GM21576 (cell line): ENCODE results near the gene TOLLIP.
"Not testable (repeated sequence)": the region's sequence is repeated elsewhere in the genome, so short reads cannot be mapped to it uniquely, and the experiment has no call there.

Experiments used
- ATAC-seq: cut with Tn5 transposase; IDR thresholded peaks from one replicate; pipeline ENCODE4 v1.9.1; 2021; ENCODE audit warnings: mild to moderate bottlenecking, moderate library complexity; ENCODE audit not compliant: unreplicated experiment

Gene TOLLIP

DNA sequence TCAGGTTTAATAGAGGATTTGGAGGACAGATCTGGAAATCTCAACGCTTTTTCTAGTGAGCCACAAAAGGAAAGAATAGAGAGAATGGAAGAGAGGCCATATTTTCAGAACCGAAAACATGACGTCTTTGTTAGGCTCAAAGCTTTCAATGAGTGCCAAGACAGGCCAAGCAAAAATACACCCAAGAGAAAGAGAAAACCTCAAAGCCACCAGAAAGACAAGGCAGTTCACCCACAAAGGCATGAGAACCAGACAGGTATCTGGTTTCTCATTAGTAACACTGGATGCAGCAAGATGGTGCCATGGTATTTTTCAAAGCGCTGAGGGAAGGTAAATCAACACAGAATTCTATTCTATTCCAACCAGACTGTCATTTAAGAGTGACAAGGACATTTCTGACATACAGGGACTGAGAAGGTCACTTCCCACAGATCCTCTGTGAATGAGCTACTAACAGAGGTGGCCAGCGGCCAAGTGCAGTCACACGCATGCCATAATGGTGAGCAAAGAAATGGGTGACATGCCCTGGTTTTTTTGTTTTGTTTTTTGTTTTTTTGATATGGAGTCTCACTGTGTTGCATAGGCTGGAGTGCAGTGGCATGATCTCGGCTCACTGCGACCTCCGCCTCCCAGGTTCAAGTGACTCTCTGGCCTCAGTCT, 41.9 kb downstream of the TOLLIP start:
- no peak for ATAC-seq

DNA sequence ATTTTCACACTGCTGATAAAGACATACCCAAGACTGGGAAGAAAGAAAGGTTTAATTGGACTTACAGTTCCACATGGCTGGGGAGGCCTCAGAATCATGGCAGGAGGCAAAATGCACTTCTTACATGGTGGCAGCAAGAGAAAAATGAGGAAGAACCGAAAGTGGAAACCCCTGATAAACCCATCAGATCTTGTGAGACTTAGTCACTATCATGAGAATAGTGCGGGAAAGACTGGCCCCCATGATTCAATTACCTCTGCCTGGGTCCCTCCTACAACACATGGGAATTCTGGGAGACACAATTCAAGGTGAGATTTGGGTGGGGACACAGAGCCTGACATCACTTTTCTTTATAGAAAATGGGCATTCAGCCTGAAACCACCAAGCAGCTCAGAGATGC, 42.5 kb downstream of the TOLLIP start:
- ATAC-seq: not testable (repeated sequence)

DNA sequence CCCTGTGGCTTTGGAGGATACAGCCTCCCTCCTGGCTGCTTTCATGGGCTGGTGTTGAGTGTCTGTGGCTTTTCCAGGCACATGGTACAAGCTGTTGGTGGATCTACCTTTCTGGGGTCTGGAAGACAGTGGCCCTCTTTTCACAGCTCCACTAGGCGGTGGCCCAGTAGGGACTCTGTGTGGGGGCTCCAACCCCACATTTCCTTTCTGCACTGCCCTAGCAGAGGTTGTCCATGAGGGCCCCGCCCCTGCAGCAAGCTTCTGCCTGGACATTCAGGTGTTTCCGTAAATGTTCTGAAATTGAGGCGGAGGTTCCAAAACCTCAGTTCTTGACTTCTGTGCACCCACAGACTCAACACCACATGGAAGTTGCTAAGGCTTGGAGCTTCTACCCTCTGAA, 44.0 kb downstream of the TOLLIP start:
- not testable (repeated sequence) for ATAC-seq

DNA sequence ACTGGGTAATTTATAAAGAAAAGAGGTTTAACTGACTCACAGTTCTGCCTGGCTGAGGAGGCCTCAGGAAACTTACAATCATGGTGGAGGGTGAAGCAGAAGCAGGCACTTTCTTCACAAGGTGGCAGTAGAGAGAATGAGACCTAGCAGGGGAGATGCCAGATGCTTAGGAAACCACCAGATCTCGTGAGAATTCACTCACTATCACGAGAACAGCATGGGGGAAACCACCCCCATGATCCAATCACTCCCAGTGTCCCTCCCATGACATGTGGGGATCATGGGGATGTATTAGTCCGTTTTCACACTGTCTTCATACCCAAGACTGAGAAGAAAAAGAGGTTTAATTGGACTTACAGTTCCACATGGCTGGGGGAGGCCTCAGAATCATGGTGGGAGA, 45.0 kb downstream of the TOLLIP start:
- ATAC-seq: not testable (repeated sequence)

DNA sequence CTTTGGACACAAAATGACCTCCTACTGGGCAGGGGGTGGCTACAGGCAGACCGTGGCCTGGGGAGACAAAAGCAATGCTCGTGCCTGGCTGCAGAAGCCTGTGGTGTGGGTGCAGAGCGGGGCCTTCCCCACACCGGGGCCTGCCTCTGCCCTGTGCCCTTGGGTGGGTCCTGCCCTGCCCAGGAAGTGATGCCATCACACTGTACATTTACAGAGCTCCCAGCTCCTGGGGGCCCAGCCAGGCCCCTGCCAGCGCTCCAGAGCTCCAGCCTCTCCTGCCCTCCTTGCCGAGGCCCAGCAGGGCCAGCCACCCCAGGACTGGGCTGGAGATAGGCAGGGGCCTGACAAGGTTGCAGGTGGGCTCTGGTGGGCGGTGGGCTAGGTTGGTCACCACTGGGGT, 46.4 kb downstream of the TOLLIP start:
- peak; percentile 7 for ATAC-seq

DNA sequence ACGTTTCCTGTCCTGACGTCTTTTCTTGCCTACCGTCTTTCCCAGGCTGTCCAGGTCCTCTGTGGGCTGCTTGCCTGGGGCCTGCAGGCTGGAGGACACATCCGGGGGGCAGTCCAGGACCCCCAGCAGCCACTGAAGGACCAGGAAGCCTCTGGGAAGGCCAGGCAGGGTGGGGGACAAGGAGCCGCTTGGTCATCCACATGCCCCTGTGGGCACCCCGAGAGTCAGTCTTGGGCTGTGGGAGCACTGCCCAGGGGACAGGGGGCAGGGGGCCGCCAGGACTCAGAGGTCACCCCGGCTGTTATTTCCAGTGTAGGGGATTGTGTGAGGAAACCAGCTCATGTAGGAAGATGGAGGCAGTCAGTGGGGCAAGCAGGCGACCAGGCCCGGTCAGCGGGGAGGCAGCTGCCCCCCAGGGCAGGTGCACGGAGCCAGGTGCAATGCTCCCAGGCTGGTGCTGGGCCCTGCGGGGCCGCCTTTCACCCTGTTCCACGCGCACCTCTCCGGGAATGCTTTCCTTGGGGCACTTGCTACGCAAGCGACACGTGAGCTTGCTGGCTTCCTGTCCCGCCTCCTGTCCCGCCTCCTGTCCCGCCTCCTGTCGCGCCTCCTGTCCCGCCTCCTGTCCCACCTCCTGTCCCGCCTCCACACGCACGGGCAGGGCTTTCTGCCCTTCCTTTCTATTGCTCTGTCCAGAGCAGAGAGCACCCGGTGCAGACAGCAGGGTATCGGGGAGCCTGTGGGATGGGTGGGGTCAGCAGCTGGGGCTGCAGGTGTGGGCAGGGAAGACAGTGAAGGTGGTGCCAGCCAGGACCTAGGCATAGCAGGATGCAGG, 47.0 kb downstream of the TOLLIP start:
- ATAC-seq: peak; percentile 89

DNA sequence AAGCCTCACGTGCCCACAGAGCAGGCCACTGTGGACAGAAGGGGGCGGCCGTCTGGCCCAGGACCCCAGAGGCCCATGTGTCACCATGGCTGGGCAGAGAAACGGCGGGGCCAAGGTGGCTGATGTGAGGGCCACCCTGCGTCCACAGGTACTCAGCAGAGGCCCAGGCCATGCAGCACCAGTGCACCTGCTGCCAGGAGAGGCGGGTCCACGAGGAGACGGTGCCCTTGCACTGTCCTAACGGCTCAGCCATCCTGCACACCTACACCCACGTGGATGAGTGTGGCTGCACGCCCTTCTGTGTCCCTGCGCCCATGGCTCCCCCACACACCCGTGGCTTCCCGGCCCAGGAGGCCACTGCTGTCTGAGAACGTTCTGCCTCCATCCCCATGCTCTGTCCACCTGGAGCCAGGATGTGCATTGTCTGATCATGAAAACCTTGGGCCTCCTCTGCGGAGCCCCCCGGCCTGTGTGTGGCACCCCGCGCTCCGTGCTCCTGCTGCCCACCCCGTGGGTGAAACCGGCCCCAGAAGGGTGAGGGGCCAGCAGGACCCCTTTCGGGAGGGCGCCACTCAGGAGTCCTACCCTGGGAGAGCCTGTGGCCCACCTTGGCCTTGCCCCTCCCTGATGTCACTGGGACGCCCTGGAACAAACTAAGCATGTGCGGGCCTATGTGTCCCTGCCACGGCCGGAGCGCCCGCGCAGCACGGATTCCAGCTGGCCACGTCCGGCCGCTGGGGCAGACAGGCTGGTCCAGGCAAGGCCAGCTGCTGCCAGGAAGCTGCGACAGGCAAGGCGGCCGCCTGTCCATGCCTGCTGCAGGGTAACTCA, 48.0 kb downstream of the TOLLIP start:
- no peak for ATAC-seq

DNA sequence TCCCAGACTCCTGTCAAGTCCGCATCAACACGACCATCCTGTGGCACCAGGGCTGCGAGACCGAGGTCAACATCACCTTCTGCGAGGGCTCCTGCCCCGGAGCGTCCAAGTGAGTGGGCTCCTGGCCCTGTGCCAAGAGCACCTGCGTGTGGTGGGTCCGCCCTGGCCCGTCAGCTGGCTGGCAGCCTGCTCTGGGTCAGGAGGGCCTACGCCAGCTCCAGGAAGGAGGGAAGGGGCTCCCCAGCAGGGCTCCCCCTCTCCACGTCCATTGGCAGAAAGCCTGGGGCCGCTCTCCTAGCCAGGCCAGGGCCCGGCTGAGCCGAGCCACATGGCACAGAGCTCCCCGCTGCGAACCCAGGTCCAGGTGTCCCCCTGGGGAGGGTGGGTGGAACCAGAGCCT, 48.8 kb downstream of the TOLLIP start:
- ATAC-seq: no peak

DNA sequence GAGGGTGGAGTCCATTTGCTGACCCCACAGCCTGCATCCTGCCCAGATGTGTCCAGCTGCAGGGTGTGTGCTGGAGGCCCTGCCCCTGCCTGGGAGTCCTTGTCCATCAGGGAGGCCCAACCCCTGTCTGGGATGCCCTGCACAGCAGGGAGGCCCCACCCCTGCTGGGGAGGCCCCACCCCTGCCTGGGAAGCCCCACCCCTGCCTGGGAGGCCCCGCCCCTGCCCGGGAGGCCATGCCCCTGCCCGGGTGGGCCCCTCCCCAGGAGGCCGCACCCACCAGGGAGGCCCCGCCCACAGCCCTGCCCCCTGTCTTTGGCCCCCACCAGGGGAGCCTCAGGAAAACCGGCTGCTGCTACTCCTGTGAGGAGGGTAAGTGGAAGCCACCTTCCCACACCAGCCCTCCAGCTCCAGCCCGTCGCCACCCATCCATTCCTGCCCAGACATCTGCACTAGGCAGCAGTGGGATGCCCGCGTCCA, 49.4 kb downstream of the TOLLIP start:
- ATAC-seq: no peak

DNA sequence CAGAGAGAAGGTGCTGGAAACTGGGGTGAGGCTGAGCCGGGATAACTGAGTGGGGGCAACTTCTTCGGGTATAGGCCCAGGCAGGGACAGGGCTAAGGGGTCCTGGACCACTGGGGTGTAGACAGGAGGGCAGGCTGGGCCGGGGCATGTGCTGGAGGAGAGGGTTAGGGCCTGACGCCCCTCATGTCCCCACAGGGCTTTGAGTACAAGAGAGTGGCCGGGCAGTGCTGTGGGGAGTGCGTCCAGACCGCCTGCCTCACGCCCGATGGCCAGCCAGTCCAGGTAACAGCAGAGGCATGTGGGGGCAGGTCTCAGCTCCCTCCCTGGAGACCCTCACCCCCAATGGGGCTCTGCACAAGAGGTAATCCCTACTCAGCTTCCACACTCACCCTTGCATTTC, 49.9 kb downstream of the TOLLIP start:
- no peak for ATAC-seq

DNA sequence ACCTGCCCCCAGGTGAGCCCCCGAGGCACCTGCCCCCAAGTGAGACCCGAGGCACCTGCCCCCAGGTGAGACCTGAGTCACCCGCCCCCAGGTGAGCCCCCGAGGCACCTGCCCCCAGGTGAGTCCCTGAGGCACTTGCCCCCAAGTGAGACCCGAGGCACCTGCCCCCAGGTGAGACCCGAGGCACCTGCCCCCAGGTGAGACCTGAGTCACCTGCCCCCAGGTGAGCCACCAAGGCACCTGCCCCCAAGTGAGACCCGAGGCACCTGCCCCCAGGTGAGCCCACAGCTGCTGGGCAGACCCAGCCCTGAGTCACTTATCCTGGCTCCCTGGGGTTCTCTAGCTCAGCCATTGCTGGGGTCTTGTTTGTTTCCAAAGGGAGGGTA, 50.4 kb downstream of the TOLLIP start:
- no peak for ATAC-seq

DNA sequence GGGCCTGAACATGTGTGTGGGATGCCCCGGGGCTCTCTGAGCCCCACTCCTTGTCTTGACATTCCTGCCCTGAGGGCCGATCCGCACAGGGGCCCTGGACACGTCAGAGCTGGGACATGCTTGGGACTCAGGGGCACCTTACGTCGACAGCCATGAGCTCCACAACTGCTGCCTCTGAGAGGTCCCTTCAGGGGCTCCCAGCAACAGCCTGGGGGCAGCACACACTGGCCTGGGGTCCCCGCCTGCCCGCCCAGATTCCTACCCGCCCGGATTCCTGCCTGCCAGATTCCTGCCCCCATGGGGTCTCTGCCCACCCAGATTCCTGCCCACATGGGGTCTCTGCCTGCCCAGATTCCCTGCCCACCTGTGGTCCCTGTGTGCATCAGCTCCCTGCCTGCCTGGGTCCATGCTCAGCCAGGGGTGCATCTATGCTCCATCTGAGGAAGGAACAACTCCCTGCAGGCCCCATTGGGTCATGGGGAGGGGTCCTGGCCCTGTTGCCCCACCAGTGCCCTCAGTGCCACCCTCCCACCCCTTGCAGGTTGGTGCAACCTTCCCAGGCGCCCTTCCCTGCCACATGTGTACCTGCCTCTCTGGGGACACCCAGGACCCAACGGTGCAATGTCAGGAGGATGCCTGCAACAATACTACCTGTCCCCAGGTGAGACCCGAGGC, 50.9 kb downstream of the TOLLIP start:
- no peak for ATAC-seq

DNA sequence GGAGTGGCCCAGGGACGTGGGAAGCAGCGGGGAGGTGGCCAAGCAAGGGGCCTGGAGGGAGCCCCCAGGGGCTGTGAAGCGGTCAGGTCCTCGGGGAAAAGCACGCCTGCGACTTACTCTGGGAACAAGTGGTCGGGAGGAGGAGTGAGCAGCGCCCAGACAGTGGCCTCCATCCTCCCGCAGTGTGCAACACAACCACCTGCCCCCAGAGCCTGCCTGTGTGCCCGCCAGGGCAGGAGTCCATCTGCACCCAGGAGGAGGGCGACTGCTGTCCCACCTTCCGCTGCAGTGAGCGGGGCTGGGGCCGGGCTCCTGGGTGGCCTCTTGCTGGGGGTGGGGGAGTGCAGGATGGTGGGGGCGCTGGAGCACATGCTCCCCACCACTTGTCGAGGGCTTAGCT, 51.5 kb downstream of the TOLLIP start:
- ATAC-seq: no peak

DNA sequence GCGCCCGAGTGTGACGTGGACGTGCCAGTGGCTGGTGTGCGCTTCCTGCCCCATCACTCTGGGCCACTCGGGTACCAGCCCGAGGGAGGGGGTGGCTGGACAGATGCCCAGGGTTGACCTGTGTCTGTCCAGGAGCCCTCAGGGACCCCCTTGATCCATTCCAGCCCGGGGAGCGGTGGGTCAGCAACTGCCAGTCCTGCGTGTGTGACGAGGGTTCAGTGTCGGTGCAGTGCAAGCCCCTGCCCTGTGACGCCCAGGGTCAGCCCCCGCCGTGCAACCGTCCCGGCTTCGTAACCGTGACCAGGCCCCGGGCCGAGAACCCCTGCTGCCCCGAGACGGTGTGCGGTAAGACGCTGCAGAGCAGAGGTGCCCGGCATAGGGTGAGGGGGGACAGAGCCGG, 52.1 kb downstream of the TOLLIP start:
- no peak for ATAC-seq

DNA sequence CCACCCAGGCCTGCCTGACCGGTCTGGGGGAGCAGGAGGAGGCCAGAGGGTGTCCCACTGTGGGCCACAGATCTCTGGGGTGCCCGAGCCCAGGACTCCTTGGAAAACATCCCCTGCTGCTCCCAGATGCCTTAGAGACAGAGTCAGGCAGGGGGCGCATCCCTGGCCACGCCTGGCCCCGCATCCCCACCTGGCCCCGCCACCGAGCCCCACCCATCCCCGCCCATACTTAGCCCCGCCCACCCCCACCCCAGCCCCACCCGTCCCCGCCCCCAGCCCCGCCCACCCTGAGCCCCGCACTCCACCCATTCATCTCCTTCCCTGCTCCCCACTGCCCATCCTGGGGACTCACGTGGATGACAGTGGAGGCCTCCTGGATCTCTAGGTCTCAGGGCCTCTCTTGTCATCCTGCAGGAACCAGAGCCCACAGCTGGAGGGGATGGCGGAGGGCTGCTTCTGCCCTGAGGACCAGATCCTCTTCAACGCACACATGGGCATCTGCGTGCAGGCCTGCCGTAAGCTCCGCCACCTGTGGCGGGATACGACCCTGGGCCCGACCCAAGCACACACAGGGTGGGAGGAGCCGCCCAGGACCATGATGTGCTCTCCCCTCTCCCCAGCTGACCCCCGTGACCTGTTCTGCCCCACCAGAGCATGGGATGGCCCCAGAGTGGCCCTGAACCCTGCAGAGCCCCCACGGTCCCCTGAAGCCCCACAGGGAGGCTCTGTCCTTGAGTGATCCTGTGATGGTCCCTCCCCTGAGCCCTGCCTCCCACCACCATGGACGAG, 53.0 kb downstream of the TOLLIP start:
- ATAC-seq: no peak

DNA sequence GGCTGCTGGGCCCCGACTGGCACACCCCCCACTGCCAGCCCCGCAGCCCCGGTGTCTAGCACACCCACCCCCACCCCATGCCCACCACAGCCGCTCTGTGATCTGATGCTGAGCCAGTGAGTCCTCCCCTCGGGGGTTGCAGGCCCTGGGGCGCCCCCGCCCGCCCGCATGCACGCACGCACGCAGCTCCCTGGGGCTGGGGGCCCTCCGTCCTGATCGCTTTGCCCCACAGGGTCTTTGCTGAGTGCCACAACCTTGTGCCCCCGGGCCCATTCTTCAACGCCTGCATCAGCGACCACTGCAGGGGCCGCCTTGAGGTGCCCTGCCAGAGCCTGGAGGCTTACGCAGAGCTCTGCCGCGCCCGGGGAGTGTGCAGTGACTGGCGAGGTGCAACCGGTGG, 54.3 kb downstream of the TOLLIP start:
- no peak for ATAC-seq

DNA sequence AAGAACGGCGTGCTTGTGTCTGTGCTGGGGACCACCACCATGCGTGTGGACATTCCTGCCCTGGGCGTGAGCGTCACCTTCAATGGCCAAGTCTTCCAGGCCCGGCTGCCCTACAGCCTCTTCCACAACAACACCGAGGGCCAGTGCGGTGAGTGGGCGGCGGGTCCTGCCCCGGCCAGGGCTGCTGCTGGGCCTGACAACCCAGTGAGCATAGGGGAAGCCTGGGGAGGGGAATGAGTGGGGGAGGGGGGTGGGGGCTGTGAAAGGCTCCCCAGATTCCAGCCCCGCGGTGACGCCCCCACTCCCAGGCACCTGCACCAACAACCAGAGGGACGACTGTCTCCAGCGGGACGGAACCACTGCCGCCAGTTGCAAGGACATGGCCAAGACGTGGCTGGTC, 54.7 kb downstream of the TOLLIP start:
- no peak for ATAC-seq

DNA sequence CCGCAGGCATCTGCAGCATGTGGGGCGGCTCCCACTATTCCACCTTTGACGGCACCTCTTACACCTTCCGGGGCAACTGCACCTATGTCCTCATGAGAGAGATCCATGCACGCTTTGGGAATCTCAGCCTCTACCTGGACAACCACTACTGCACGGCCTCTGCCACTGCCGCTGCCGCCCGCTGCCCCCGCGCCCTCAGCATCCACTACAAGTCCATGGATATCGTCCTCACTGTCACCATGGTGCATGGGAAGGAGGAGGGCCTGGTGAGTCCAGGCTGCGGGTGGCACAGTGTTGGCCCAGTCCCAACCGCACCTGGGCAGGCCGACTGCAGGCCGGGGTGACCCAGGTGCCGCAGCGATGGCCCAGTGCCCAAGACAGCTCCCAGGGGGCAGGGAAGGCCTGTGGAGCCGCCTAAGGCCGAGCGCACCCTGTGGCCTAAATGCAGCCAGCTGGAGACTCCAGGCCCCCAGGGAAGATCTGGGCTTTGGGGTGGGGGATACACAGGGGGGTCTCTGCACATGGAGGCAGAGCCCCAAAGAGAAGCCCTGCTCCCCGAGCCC, 55.3 kb downstream of the TOLLIP start:
- no peak for ATAC-seq

DNA sequence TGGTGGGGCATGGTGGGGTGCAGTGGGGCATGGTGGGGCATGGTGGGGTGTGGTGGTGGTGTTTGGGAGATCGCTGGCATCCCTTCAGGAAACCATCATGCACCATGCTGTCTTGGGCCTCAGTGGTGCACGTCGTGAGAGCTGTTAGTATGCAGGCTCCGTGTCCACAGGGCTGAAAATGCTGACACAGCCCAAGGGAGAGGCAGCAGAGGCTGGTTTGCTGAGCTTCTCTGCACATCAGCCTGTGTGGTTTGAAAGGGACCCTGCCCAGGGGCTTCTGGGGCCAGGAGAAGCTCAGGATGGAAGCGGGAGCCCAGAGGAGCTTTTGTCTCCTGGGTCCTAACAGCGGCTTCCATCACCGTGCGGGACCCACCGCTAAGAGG, 56.3 kb downstream of the TOLLIP start:
- no peak for ATAC-seq
